GM20000 (cell line): ENCODE measurements around the gene PDP2.

ENCODE experiments used
- DNase-seq: peaks from one replicate; pipeline ENCODE4 v3.0.0; 2012; ENCODE audit warnings: low spot score
- CTCF ChIP-seq: IDR thresholded peaks from 2 replicates; pipeline ENCODE4 v1.5.1; 2012; ENCODE audit warnings: mild to moderate bottlenecking, control low read depth; ENCODE audit errors: extremely low read depth, missing control alignments

PDP2 gene

DNA sequence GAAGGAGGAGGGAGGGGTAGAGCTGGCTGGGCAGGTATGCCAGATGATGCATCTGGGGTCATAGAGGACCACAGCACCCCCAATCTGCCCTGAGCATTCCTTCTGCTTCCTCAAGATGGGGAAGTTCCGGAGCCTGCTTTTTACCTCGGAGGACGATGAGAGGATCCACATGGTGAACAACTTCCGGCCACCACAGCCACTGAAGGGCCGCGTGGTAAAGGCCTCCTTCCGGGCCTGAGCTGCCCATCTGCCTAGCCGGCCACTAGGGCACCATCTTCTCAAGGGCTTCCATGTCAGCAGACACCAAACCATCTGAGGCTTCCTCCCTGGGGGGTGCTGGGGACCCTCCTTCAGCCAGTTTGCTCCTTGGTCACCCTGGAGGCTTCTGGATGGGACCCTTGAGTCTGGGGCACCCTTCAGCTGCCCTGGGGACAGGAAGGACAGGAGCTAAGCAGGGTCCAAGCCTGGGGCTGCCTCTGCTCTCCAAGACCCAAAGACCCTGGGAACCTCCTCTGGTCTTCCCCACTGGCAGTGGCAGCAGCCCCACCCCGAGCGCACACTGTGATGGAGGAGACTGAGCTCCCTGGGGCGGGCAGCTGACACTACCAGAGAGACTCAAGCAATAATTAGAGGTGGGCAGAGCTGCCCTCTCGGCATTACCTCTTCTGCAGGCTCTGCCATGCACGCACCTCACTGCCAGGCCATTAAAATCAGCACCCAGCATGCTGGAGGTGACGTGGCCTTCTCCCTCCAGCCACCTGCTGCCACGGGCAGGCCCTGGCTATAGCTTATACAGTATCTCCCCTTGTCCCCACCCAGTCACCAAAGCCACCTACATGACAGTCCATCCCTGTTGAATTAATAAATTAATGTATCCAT, 26.8 kb upstream of the PDP2 start:
- no peak for TF ChIP-seq CTCF
- no peak for DNase-seq

- no peak for DNase-seq
- TF ChIP-seq CTCF, result no peak
These were observed 24.1 kb upstream of the PDP2 start for GRCh38 chr16:66856184-66856730.

DNA sequence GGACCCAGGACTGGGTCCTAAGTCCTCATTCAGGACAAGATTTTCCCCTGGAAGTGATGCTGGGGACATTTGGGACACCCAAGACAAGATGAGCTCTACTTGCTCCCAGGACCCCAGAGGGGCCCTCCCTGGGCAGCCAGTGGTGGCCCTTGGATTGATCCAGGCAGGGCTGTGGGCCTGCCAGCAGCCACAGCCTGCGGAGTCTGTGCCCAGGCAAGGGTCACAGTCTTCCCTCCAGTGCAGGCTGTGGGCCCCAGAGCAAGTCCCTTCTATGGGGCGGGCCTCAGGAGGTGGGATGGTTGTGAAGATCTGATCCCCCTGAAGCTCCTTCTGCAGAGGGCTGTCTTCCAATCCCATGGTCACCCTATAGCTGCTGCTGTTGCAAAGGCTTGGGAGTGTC, 23.5 kb upstream of the PDP2 start:
- no peak for TF ChIP-seq CTCF
- DNase-seq, result no peak

GRCh38 chr16:66857437-66857836, 22.9 kb upstream of the PDP2 start:
- no peak for TF ChIP-seq CTCF

DNA sequence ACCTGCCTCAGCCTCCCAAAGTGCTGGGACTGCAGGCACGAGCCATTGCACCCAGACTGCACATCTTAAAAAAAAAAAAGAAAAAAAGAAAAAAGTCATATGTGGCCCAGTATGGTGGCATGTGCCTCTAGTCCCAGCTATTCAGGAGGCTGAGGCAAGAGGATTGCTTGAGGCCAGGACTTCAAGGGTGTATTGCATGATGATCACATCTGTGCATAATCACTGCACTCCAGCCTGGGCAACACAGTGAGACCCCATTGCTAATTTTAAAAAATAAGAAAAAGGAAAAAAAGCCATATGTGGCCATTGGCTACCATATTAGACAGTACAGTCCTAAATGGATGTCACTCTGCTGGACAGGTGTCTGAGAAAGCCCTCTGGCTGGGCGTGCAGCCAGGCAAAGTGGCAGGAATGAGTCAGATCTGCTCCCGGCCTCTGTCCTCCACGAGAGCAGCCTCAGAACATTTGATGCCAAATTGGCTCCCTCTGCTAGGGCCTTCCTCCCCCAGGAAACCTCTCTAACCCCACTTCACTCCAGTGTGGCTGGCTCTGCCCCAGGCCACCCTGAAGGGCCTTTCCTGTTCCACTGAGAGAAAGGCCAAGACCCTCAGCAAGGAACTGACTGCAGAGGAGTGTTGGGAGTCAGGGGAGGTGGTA, 21.4 kb upstream of the PDP2 start:
- DNase-seq, result no peak
- no peak for TF ChIP-seq CTCF

More at GRCh38 chr16:66857437-66857836, 22.9 kb upstream of the PDP2 start:
- DNase-seq, result no peak

DNA sequence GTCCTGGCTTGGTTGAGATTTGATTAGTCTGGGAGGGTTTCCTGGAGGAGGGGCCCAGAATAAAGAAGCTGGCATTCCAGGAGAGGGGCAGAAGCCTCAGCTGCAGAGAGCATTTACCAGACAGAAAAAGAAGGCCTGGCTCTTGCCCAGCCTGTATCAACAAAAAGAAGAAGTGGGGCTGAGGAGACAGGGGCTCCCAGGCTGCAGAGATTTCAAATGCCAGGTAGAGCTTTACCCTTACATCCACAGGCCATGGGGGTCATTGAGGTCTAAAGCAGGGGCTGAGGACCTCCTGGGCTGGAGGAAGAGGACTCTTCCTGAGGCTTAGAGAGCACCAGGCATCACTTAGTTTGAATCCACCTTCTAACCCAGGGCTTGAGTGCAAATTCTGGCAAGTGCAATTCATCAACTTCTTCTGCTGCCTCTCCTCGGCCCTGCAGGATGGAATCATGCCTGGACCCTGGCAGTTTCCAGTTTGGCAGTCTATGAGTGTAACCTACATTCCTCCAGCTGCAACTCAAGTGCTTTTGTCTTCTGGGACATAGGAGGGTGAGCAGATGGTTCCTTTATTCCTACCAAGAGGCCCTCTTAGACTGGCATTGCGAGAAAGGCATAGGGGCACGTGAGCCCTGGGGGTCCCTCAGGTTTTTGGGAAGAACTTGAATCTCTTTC, 20.8 kb upstream of the PDP2 start:
- TF ChIP-seq CTCF, result no peak
- DNase-seq, result no peak
